Subcutaneous adipose tissue (tissue), 4 donors: Measurements from ENCODE around the gene FIBIN. TPM values are rescaled to one million over a fixed set of nuclear protein-coding genes. Genes with fewer than 3 reads are reported as not detected.

ENCODE experiments used
- total RNA-seq, 4 donors: library from RNA; depleted of rRNA; stranded (reverse); fragments of >200 nt; gene quantifications; one replicate each; pipeline ENCODE4 v1.1.0, GENCODE V29; 2016
- TF ChIP-seq, protein P1 (sequence below): fragments of 450-650 bp; IDR thresholded peaks from one replicate; pipeline ENCODE4 v1.5.1; 2016; ENCODE audit warnings: low read depth, mild to moderate bottlenecking, control low read depth, antibody characterized with exemption, moderate library complexity

The FIBIN gene
- total RNA-seq, 4 donors from 2014 or later, result 20.4 to 101 (median 38.9) TPM

GRCh38 chr11:27029966-27030365 lies 36.1 kb downstream of the FIBIN start:
- TF ChIP-seq, protein P1, sequence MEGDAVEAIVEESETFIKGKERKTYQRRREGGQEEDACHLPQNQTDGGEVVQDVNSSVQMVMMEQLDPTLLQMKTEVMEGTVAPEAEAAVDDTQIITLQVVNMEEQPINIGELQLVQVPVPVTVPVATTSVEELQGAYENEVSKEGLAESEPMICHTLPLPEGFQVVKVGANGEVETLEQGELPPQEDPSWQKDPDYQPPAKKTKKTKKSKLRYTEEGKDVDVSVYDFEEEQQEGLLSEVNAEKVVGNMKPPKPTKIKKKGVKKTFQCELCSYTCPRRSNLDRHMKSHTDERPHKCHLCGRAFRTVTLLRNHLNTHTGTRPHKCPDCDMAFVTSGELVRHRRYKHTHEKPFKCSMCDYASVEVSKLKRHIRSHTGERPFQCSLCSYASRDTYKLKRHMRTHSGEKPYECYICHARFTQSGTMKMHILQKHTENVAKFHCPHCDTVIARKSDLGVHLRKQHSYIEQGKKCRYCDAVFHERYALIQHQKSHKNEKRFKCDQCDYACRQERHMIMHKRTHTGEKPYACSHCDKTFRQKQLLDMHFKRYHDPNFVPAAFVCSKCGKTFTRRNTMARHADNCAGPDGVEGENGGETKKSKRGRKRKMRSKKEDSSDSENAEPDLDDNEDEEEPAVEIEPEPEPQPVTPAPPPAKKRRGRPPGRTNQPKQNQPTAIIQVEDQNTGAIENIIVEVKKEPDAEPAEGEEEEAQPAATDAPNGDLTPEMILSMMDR, result no peak

DNA sequence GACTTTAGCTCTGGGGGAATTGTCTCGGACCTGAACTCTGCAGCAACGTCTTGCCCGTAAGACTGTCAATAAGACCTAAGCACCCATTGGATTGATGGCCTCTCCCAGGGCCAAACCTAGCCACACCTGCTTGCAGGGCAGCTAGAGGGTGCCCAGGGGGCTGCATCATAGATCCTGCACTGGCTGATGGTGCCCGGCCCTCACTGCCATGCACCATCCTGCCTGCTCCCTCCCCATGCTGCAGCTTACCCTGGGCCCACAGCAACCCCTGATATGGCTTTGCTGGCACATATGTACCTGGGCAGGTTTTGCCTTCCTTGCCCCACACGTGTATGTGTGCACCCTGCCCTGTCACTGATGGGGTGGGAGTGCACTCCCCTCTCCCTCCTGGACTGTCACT lies 37.8 kb downstream of the FIBIN start:
- TF ChIP-seq, protein P1, result no peak

- TF ChIP-seq, protein P1, result no peak
These were observed 46.0 kb downstream of the FIBIN start for GRCh38 chr11:27039873-27040272.

DNA sequence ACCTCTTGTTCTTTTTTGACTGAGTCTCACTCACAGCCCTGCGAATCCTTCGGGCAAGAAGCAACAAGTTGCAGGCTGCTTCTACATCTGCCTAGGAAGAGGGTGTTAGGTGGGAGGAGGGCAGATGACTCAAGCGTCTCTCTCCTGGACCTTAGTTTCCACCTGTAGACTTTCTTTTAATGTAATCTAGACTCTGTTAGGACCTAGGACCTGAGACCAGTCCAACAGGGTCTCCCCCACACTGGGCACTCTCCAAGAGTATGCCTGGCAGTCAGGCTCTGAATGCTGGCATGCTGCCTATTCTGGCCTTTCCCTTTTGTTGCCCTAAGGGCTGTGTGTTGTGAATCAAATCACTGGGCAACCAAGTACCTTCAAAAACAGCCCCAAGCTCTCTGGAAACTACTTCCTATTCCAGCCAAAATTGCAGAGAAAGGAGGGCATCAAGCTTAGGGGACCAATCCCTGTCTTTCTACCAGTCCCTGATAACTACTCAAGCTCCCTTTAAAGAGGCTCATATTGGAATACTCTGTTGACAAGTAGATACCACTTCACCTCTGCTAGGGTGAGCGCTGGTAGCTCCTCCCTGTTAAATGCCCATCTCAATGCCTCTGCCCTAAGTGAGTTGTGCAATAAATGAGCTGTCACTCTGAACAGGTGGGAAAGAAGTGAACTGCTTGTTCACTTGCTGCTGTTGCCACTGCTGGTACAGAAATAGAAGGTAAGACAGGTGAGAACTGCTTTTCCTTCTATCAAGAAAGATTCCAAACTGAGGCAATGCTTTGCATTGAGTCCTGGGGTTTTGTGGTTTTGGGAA lies 46.6 kb downstream of the FIBIN start, which contains the start of gene BBOX1:
Gene BBOX1 (plus strand): TSS at position 514 of the 814 bp plus-strand sequence. CDS start 14,616 bp downstream, outside the sequence.
- TF ChIP-seq, protein P1, result no peak

DNA sequence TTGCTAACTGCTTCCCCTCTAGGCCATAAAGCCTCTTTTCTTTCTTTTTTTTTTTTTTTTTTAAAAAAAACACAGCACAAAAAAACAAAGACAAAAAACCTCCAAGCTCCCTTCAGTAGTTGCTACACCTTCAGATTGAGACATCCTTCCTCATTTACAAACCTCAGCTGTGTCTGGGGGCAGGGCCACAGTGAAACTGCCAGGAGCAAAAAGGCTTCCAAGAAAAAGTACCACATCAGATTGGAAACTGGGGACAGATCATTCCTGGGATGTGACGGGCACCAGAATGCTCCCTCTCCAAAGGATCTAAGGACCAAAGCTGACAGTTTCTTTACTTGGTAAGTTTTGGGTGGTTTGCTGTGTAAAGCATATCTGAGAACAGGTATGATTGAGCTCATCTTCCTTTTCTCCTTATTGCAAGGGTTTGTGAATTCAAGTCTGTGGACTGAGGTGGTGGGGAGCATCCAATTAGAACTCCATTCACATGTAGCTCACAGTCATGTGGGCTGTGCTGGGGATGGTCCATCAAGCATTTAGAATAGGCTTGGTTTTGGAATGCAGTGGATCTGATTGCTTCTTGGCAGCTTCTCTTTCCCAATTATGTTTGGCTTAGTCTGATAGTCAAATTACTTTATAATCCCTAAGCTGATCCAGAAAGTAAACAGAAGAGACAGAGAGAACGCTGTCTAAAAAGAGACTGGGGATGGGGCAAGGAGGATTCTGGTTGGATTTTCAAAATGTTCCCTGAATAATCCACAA lies 47.4 kb downstream of the FIBIN start:
- TF ChIP-seq, protein P1, result no peak

Other genes starting within 250 kb of the FIBIN start
- not detected for gene BBOX1, start 46.7 kb downstream of the FIBIN start, total RNA-seq